Measurements from ENCODE around the gene SLC37A1. TPM values are rescaled to one million over a fixed set of nuclear protein-coding genes. Genes with fewer than 3 reads are reported as not detected.

SLC37A1 gene
- total RNA-seq, 2 experiments from 2014 or later: 12.8 to 14.9 TPM

DNA sequence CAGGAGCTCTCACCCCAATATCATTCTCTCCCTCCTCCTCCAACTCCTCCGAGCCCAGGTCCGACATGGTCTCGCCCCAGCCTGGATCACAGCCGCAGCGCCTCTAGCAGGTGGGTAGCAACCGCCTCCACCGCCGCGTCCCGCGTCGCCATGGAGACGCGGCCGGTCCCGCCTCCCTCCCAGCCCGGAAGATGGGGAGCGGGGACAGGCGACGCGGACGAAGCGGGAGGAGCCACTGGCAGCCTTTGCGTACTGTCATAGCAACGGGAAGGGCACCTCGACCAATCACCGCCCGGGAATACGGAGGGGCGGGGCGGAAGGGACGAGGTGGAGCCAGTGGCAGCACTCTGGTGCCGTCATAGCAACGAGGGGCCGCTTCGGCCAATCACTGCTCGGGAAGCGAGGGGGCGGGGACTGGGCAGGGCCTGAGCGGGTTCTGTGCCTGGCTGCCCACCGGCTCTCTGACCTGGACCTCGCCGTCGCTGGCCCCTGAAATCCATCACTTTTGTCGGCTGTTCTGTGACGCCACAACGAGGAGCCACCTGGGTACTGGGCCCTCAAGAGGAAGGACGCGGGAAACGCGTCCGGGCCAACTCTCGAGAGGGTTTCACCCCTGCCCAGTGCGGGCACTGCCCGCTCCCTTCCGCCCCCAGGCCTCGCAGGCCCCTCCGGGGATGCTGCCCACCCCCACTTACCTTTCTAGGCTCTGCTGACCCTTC lies 17.4 kb upstream of the SLC37A1 start, which contains the start of gene RSPH1:
Gene RSPH1 (minus strand): TSS at position 105 of the 719 bp plus-strand sequence. CDS start 38 bp downstream, at position 67.
- peak within 1 kb of the TSS; percentile 80 for H3K4me3 Mint-ChIP-seq
- no peaks in the 10 kb centered on the region for H3K36me3 Mint-ChIP-seq (ENCODE audit: low read depth)

GRCh38 chr21:42496839-42497202 lies 16.8 kb upstream of the SLC37A1 start:
- no peak for TF ChIP-seq CTCF (IDR thresholded peaks at IDR 0.05)
- ATAC-seq (no peak), DNase-seq (peak; percentile 10)
- intact Hi-C loops (cut with micrococcal nuclease): no loop called here
- CTCF ChIA-PET: interaction anchor here (1.2 to 1.5 kb wide), 2 partner anchors 9 to 30 kb away, joined by 3 to 4 read pairs; no protein-coding TSS in a partner anchor
- POLR2A ChIA-PET: interaction anchor here (0.6 to 1.2 kb wide), 7 partner anchors 9 to 261 kb away, joined by 3 to 5 read pairs (median 3); no protein-coding TSS in a partner anchor
- Mint-ChIP-seq H3K9me3 (no peaks in the 10 kb centered on the region), H3K27ac (peak overlapping the region; percentile 44), H3K27me3 (no peaks in the 10 kb centered on the region), H3K4me1 (ENCODE audit: low read depth) (peaks cover 12% of the 10 kb centered on the region), H3K4me3 (peak overlapping the region; percentile 80), H3K36me3 (ENCODE audit: low read depth) (no peaks in the 10 kb centered on the region)

More for the DNA sequence above, 17.4 kb upstream of the SLC37A1 start, which contains the start of gene RSPH1:
- peak; percentile 99 for DNase-seq
- intact Hi-C loops (cut with micrococcal nuclease): no loop called here
- Mint-ChIP-seq H3K9me3 (no peaks in the 10 kb centered on the region), H3K27me3 (no peaks in the 10 kb centered on the region), H3K27ac (peak within 1 kb of the TSS; percentile 44), H3K4me1 (ENCODE audit: low read depth) (peaks cover 12% of the 10 kb centered on the region)
- TF ChIP-seq CTCF (IDR thresholded peaks at IDR 0.05): no peak
- ChIA-PET CTCF (interaction anchor here (0.9 to 1.8 kb wide), 5 partner anchors 29 to 159 kb away, joined by 3 to 4 read pairs (median 3); no protein-coding TSS in a partner anchor), POLR2A (interaction anchor here (0.6 to 1.4 kb wide), 8 partner anchors 9 to 40 kb away, joined by 3 to 5 read pairs (median 3); no protein-coding TSS in a partner anchor)
- ATAC-seq: peak; percentile 99

GRCh38 chr21:42498012-42498411 lies 15.6 kb upstream of the SLC37A1 start:
- Mint-ChIP-seq H3K4me1 (ENCODE audit: low read depth) (peaks cover 12% of the 10 kb centered on the region), H3K27ac (no peak overlapping the region), H3K4me3 (no peak overlapping the region), H3K36me3 (ENCODE audit: low read depth) (no peaks in the 10 kb centered on the region), H3K9me3 (no peaks in the 10 kb centered on the region), H3K27me3 (no peaks in the 10 kb centered on the region)
- ChIA-PET CTCF (interaction anchor here (1.2 to 1.5 kb wide), 2 partner anchors 8 to 31 kb away, joined by 3 to 4 read pairs; no protein-coding TSS in a partner anchor), POLR2A (interaction anchor here (1.2 kb wide), 1 partner anchor 34 kb away, joined by 3 read pairs; no protein-coding TSS in a partner anchor)
- TF ChIP-seq CTCF (IDR thresholded peaks at IDR 0.05): no peak
- intact Hi-C loops (cut with micrococcal nuclease): no loop called here
- ATAC-seq: no peak
- DNase-seq: no peak

DNA sequence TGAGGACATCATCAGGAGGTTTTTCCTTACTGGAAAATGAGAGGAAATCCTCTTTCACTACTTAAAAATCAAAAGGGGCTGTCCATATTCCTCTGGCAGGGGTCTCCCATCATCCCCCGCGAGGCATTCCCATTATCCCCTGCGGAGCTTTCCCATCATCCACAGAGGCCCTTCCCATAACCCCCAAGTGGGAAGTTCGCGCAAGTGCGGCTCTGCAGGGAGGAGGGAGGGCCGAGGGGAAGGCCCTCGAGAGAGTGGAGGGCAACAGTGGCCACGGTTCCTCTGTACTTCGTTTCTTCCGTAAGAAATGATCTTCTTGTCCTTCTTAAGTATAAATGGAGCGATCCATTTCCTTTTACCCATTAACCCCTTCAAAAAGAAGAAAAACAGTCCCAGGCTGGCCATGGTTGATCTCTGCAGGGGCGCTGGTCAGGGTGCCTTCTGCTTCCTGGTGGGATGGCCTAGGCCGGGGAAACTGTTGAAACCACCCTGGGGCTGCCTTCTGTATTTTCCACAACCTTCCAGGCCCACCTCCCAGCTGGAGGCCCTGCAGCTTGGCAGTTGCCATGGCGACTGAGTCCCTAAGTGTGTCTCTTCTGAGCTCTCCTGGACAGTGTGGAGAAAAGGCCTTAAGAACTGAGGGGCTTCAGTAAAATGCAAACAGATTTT lies 14.1 kb upstream of the SLC37A1 start:
- Mint-ChIP-seq H3K36me3 (ENCODE audit: low read depth) (no peaks in the 10 kb centered on the region), H3K4me3 (no peak overlapping the region), H3K9me3 (no peaks in the 10 kb centered on the region), H3K27ac (no peak overlapping the region), H3K4me1 (ENCODE audit: low read depth) (peaks cover 22% of the 10 kb centered on the region), H3K27me3 (no peaks in the 10 kb centered on the region)
- TF ChIP-seq CTCF (IDR thresholded peaks at IDR 0.05): no peak
- intact Hi-C loops (cut with micrococcal nuclease): no loop called here
- DNase-seq (no peak), ATAC-seq (no peak)
- CTCF ChIA-PET: no interaction called here
- POLR2A ChIA-PET: interaction anchor here (0.8 to 1.2 kb wide), 3 partner anchors 14 to 267 kb away, joined by 3 read pairs; partner anchors contain the start of gene SLC37A1
